AG09309 (cell line): ENCODE data around the gene OSBPL8.

ENCODE experiments used
- DNase-seq: peaks from one replicate; pipeline ENCODE4 v3.0.0-alpha.2; 2010; ENCODE audit warnings: low read depth
- H3K4me3 ChIP-seq: 2 replicates; pipeline ENCODE4 v1.5.1; 2011; ENCODE audit warnings: mild to moderate bottlenecking, low read depth, low read length, moderate library complexity; ENCODE audit not compliant: control insufficient read depth
- CTCF ChIP-seq: IDR thresholded peaks from 2 replicates; pipeline ENCODE4 v1.5.1; 2011; ENCODE audit warnings: mild to moderate bottlenecking, low read depth, low read length, inconsistent platforms; ENCODE audit not compliant: insufficient read depth, control insufficient read depth; ENCODE audit errors: missing control alignments

OSBPL8 gene

GRCh38 chr12:76543813-76544347 is 15.7 kb downstream of the OSBPL8 start:
- H3K4me3 ChIP-seq: no peak overlapping the region
- no peak for TF ChIP-seq CTCF
- DNase-seq: no peak

- H3K4me3 ChIP-seq: no peak overlapping the region
- TF ChIP-seq CTCF: no peak
- DNase-seq: no peak
Observed at GRCh38 chr12:76542908-76543307, 16.7 kb downstream of the OSBPL8 start.

GRCh38 chr12:76539727-76540126 is 19.8 kb downstream of the OSBPL8 start:
- H3K4me3 ChIP-seq: no peak overlapping the region
- TF ChIP-seq CTCF: no peak
- no peak for DNase-seq

- DNase-seq: no peak
- no peak for TF ChIP-seq CTCF
Observed at GRCh38 chr12:76537923-76538322, 21.6 kb downstream of the OSBPL8 start.

GRCh38 chr12:76536546-76536945 is 23.0 kb downstream of the OSBPL8 start:
- no peak for TF ChIP-seq CTCF
- DNase-seq: no peak
- no peak overlapping the region for H3K4me3 ChIP-seq

More at GRCh38 chr12:76537923-76538322, 21.6 kb downstream of the OSBPL8 start:
- no peak overlapping the region for H3K4me3 ChIP-seq

- no peak for TF ChIP-seq CTCF
- H3K4me3 ChIP-seq: no peak overlapping the region
- no peak for DNase-seq
Observed at GRCh38 chr12:76535170-76535569, 24.4 kb downstream of the OSBPL8 start.

- no peak for TF ChIP-seq CTCF
- H3K4me3 ChIP-seq: no peak overlapping the region
- no peak for DNase-seq
Observed at GRCh38 chr12:76533331-76533730, 26.2 kb downstream of the OSBPL8 start.
